GM12891 (cell line): ENCODE data around the gene KLHL30.
A peak's percentile ranks its signal among the peaks of the same experiment; 100 is the strongest.

ENCODE experiments used
- DNase-seq: peaks from one replicate; pipeline ENCODE4 v3.0.0; 2011; ENCODE audit warnings: low spot score; ENCODE audit not compliant: insufficient read length
- FAIRE-seq: peaks from 2 replicates; lab custom pipeline; 2011; peaks lifted over from hg19 to GRCh38; lab: Jason Lieb, UNC
- PAX5 ChIP-seq: IDR thresholded peaks from 2 replicates; pipeline ENCODE4 v1.6.1; 2011; ENCODE audit warnings: low read length, moderate library complexity, mild to moderate bottlenecking; ENCODE audit not compliant: insufficient read depth, severe bottlenecking
- POLR2A ChIP-seq: IDR thresholded peaks from 2 replicates; pipeline ENCODE4 v1.6.1; 2011; ENCODE audit warnings: low read depth, low read length, control low read depth
- POLR2AphosphoS5 ChIP-seq: IDR thresholded peaks from 2 replicates; pipeline ENCODE4 v1.6.1; 2011; ENCODE audit warnings: low read depth, low read length, control low read depth
- POU2F2 ChIP-seq: IDR thresholded peaks from 2 replicates; pipeline ENCODE4 v1.6.1; 2011; ENCODE audit warnings: low read depth, mild to moderate bottlenecking, control low read depth, low read length, moderate library complexity
- SPI1 ChIP-seq: IDR thresholded peaks from 2 replicates; pipeline ENCODE4 v1.6.1; 2011; ENCODE audit warnings: low read depth, low read length, control low read depth
- TAF1 ChIP-seq: IDR thresholded peaks from 2 replicates; pipeline ENCODE4 v1.6.1; 2011; ENCODE audit warnings: low read depth, low read length, control low read depth

The KLHL30 gene

DNA sequence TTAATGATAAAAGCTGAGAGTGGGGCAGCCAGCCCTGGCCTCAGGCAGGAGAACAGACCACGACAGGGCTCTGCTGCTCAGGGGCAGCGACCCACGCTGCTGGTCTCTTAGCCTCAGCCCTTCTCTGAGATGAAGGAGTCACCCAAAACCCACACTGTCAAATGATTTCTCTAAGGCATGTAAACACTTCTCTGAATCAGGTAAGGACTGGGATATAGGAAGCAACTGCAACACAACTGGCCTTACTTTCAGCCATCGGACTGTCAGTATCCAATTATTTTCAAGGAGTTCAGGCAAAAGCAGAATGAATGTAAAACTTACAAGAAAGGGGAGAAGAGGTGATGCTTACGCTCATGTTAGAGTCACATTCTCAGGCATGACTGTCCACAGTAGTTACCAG is 42.1 kb downstream of the KLHL30 start:
- no peak for DNase-seq
- TF ChIP-seq TAF1 (no peak), PAX5 (no peak), POLR2A (no peak), POU2F2 (no peak), POLR2AphosphoS5 (no peak), SPI1 (no peak)
- no peak for FAIRE-seq

DNA sequence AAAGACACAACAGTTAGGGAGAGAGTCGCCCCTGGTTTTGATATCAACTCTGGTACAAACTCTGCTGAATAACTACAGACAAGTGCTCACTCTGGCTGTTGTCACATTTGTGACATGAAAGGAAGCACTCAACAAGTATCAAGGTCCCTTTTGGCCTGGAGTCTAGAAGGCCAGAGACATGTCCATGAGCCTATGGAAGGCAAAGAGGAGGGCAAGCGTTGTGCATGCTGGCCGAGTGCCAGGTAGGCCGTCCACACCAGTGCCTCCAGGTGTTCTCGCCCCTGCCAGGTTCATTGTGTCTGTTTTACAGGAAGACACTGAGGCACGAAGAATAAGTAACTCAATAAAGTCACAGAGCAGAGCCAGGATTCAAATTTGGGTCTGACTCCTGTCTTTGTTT is 43.9 kb downstream of the KLHL30 start:
- FAIRE-seq (no peak), DNase-seq (no peak)

DNA sequence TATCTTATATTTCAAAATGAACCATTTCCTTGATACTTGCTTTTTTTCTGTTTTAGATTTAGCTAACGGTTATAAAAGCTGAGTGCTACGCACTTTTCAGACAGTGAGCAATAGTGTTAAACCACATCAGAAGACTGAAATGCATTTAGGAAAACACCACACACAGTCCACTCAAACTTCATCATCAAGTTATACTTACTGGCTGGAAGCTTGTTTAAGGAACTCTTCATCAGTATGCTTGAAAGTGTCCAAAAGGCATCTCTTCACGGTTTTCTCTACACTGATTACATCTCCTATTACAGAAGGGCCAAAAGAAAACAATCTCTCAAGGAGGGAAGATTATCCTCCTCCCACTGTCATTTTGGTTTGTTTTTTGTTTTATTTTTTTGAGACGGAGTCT is 45.4 kb downstream of the KLHL30 start:
- TF ChIP-seq POLR2AphosphoS5: no peak
- no peak for TF ChIP-seq TAF1
- TF ChIP-seq POLR2A: no peak
- TF ChIP-seq PAX5: no peak
- no peak for TF ChIP-seq SPI1
- no peak for TF ChIP-seq POU2F2
- FAIRE-seq: no peak
- DNase-seq: no peak

More for the DNA sequence above, 43.9 kb downstream of the KLHL30 start:
- TF ChIP-seq PAX5: no peak
- TF ChIP-seq POLR2AphosphoS5: no peak
- no peak for TF ChIP-seq SPI1
- TF ChIP-seq POLR2A: no peak
- TF ChIP-seq POU2F2: no peak
- no peak for TF ChIP-seq TAF1

DNA sequence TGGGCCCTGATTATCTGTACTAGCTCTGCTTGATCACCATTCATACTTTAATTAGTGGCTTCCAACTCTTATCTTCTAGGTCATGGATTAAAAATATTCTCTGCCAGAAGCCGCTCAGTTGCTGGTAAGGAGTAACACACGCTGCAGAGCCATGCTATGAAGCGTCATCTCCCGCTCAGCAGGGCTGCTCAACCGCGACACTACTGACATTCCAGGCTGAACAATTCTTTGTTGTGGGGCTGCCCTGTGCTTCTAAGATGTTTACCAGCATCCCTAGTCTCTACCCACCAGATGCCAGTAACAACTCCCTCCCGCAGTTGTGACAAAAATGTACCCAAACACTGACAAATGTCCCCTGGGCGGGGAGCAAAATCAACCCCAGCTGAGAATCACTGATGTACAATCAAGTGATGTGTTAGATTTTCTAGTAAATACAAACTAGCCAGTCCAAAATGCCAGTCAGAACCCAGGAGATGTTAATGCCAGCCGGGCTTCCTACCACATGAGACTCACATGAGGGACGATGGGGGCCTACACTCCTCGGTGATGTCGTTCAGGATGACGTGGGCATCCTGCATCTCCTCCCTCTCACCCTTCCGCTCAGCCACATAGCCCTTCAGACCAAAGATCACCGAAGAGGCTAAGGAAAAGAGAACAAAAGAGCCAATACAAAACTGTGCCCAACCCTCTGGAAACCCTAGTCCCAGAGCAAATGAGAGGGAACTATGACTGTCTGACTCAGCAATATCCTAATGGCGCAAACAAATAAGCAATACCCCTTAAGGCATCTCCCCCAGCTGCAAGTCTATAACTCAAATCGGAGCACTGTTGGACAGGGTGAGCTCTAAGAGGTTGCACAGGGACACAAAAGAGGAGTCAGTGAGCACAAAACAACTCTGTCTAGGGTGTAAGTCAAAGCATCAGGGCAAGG is 49.4 kb downstream of the KLHL30 start:
- TF ChIP-seq POLR2A: no peak
- TF ChIP-seq POU2F2: no peak
- no peak for TF ChIP-seq PAX5
- TF ChIP-seq POLR2AphosphoS5: 0 out of 2 replicates have a peak, but pooled peaks have one; percentile 25
- no peak for FAIRE-seq
- no peak for DNase-seq

DNA sequence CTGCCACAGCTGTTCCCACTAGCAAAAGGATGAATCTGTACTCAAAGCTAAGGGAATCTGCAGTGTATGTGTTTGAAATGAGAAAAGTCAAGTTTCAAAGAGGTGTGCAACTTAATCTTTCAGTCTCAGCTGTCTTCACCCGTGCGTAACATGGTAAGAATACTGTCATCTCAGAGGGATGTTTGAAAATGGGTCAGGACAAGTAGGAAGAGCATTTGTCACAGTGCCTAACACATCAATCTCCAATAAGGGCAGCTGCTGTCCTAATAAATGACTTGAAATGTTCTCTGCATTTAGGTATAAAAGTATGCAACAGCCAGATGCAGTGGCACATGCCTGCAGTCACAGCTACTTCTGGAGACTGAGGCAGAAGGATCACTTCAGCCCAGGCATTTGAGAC is 52.0 kb downstream of the KLHL30 start:
- DNase-seq (no peak), FAIRE-seq (no peak)
- no peak for TF ChIP-seq POLR2A
- TF ChIP-seq TAF1: no peak
- TF ChIP-seq POLR2AphosphoS5: no peak
- no peak for TF ChIP-seq POU2F2
- TF ChIP-seq PAX5: no peak
